Neural progenitor cell (in vitro differentiated cells): ENCODE results near the gene RHOBTB3.

Experiments
- EZH2 ChIP-seq: fragments of 200-600 bp; sonication (generic); IDR thresholded peaks from 2 replicates; pipeline ENCODE4 v1.6.1; 2017; ENCODE audit warnings: antibody characterized with exemption, mild to moderate bottlenecking, moderate library complexity
- EZH2phosphoT487 ChIP-seq: fragments of 200-600 bp; sonication (generic); IDR thresholded peaks from 2 replicates; pipeline ENCODE4 v1.6.1; 2017; ENCODE audit warnings: antibody characterized with exemption
- TF ChIP-seq, protein P1 (sequence below): fragments of 200-600 bp; sonication (generic); IDR thresholded peaks from 2 replicates; pipeline ENCODE4 v1.5.1; 2017; ENCODE audit warnings: antibody characterized with exemption, mild to moderate bottlenecking

DNA sequence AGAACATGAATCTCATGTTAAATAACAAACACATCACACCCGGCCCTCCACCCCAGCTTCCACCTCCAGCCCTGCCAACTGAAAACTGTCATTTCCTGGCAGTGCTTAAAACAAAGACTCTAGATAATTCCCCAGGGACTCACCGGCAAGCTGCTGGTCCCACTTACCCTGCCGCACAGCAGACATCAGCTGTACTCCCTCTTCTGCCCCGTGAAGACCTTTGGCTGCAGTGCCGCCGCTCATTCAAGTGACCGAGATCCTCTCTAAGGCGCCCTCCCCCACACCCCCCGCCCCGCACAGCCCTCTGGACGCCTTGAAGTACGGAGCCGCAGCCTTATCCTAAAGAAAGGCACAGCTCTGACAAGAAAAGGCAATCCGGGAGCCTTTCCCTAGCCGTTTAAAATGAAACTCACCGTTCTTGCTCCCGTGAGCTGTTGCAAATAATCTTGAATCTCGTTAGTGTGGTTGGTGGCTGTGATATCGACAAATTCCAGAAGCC lies 91.0 kb downstream of the RHOBTB3 start:
- TF ChIP-seq EZH2 (peak; percentile 30), EZH2phosphoT487 (no peak)
- TF ChIP-seq, protein P1, sequence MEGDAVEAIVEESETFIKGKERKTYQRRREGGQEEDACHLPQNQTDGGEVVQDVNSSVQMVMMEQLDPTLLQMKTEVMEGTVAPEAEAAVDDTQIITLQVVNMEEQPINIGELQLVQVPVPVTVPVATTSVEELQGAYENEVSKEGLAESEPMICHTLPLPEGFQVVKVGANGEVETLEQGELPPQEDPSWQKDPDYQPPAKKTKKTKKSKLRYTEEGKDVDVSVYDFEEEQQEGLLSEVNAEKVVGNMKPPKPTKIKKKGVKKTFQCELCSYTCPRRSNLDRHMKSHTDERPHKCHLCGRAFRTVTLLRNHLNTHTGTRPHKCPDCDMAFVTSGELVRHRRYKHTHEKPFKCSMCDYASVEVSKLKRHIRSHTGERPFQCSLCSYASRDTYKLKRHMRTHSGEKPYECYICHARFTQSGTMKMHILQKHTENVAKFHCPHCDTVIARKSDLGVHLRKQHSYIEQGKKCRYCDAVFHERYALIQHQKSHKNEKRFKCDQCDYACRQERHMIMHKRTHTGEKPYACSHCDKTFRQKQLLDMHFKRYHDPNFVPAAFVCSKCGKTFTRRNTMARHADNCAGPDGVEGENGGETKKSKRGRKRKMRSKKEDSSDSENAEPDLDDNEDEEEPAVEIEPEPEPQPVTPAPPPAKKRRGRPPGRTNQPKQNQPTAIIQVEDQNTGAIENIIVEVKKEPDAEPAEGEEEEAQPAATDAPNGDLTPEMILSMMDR, result no peak
